GM12872 (cell line): Measurements from ENCODE around the gene FANCC.

Experiments
- CTCF ChIP-seq: IDR thresholded peaks from 3 replicates; pipeline ENCODE4 v1.5.1; 2011; ENCODE audit warnings: low read depth, mild to moderate bottlenecking, low read length, moderate library complexity; ENCODE audit not compliant: insufficient read depth

Gene FANCC

GRCh38 chr9:95104581-95104960 is 212.9 kb downstream of the FANCC start:
- no peak for TF ChIP-seq CTCF

- TF ChIP-seq CTCF: no peak
These were observed 213.5 kb downstream of the FANCC start for GRCh38 chr9:95103871-95104580.

- no peak for TF ChIP-seq CTCF
These were observed 214.2 kb downstream of the FANCC start for GRCh38 chr9:95103281-95103771.

- no peak for TF ChIP-seq CTCF
These were observed 214.9 kb downstream of the FANCC start for GRCh38 chr9:95102572-95102971.

- TF ChIP-seq CTCF: no peak
These were observed 215.5 kb downstream of the FANCC start for GRCh38 chr9:95102001-95102433.

- TF ChIP-seq CTCF: no peak
These were observed 216.2 kb downstream of the FANCC start for GRCh38 chr9:95101326-95101725.

- TF ChIP-seq CTCF: no peak
These were observed 217.4 kb downstream of the FANCC start for GRCh38 chr9:95100071-95100627.
